CD4-positive, alpha-beta T cell (primary cell): Measurements from ENCODE around the gene DUSP2. TPM values are rescaled to one million over a fixed set of nuclear protein-coding genes. Genes with fewer than 3 reads are reported as not detected.

Source experiments
- ATAC-seq: fragments of 200-7000 bp; cut with Tn5 transposase; one replicate; pipeline ENCODE4 v1.10.0; 2022; ENCODE audit warnings: mild to moderate bottlenecking; ENCODE audit not compliant: poor library complexity
- CTCF ChIA-PET: fragments of 350-600 bp; sonication (Branson Sonifier 250); formaldehyde crosslinking; loops from one replicate; lab custom pipeline; 2021; ENCODE audit warnings: antibody characterized with exemption, inconsistent platforms; lab: Charles Lee
- POLR2A ChIA-PET: fragments of 350-600 bp; sonication (Branson Sonifier 250); formaldehyde crosslinking; loops from one replicate; lab custom pipeline; 2021; ENCODE audit warnings: antibody characterized with exemption, inconsistent platforms; lab: Charles Lee
- DNase-seq, 14 experiments: peaks; one replicate each; pipeline ENCODE4 v3.0.0-alpha.2; 2013 to 2020; ENCODE audit warnings: mixed read lengths in 2 of 14
- H3K27ac ChIP-seq, 2 donors: one replicate each; pipeline versions ENCODE4 v1.5.1 to v1.7.0; 2013; ENCODE audit warnings: low read length in 2 of 2, low read depth in 1 of 2, mild to moderate bottlenecking in 1 of 2
- H3K27me3 ChIP-seq, 2 experiments: 1 replicate in 1 of 2; 2 replicates in 1 of 2; pipeline versions ENCODE4 v1.6.1 to v1.7.0; 2013; ENCODE audit warnings: low read length in 2 of 2, control low read depth in 1 of 2, mild to moderate bottlenecking in 1 of 2, moderate library complexity in 1 of 2; ENCODE audit not compliant: insufficient read depth in 2 of 2, control insufficient read depth in 1 of 2
- H3K36me3 ChIP-seq: one replicate; pipeline ENCODE4 v1.6.1; 2013; ENCODE audit warnings: low read length, control low read depth; ENCODE audit not compliant: insufficient read depth
- H3K4me1 ChIP-seq: one replicate; pipeline ENCODE4 v1.6.1; 2013; ENCODE audit warnings: low read length, control low read depth; ENCODE audit not compliant: insufficient read depth
- H3K4me3 ChIP-seq: one replicate; pipeline ENCODE4 v1.5.1; 2013; ENCODE audit warnings: mild to moderate bottlenecking, low read length, moderate library complexity
- H3K9me3 ChIP-seq, 2 experiments: 1 replicate in 1 of 2; 2 replicates in 1 of 2; pipeline versions ENCODE4 v1.6.1 to v1.7.0; 2013; ENCODE audit warnings: low read length in 2 of 2, mild to moderate bottlenecking in 2 of 2, control low read depth in 1 of 2, moderate library complexity in 1 of 2; ENCODE audit not compliant: control insufficient read depth in 1 of 2, insufficient read depth in 1 of 2
- H3K27ac Mint-ChIP-seq: one replicate; pipeline ENCODE4 v1.8.0; 2020; ENCODE audit warnings: mixed read lengths
- H3K27me3 Mint-ChIP-seq: one replicate; pipeline ENCODE4 v1.8.0; 2021; ENCODE audit warnings: mixed read lengths
- H3K36me3 Mint-ChIP-seq: one replicate; pipeline ENCODE4 v1.8.0; 2021; ENCODE audit warnings: low read depth, mixed read lengths
- H3K4me1 Mint-ChIP-seq: one replicate; pipeline ENCODE4 v1.8.0; 2021; ENCODE audit warnings: low read depth, mixed read lengths
- H3K4me3 Mint-ChIP-seq: one replicate; pipeline ENCODE4 v1.8.0; 2020; ENCODE audit warnings: mild to moderate bottlenecking, mixed read lengths
- H3K9me3 Mint-ChIP-seq: one replicate; pipeline ENCODE4 v1.8.0; 2020; ENCODE audit warnings: mixed read lengths
- CTCF ChIP-seq: fragments of 200-600 bp; IDR thresholded peaks from one replicate; pipeline ENCODE4 v1.8.0; 2022; ENCODE audit warnings: antibody characterized with exemption, mild to moderate bottlenecking
- intact Hi-C, 2 experiments: fragments of 100-400 bp; cut with DNase I in 1 of 2; cut with micrococcal nuclease in 1 of 2; formaldehyde crosslinking; loops; one replicate each; pipeline versions ENCODE4 v1.15.1 to v1.9.0; 2023 to 2025; cut with DNase I, micrococcal nuclease
- total RNA-seq, 174 experiments: library from RNA in 2 of 174; stranded (reverse) in 2 of 174; gene quantifications; one replicate each; pipeline ENCODE4 v1.2.3 and lab custom pipeline; 2021 to 2026

DUSP2 gene
- total RNA-seq, 2 experiments from 2014 or later = 728 to 730 TPM

GRCh38 chr2:96118698-96119388 lies 26.4 kb downstream of the DUSP2 start:
- DNase-seq (peak in 1 of 14 experiments; percentile 34), ATAC-seq (no peak)
- ChIA-PET POLR2A (no interaction called here), CTCF (interaction anchor here (3.0 to 3.5 kb wide), 2 partner anchors 56 to 127 kb away, joined by 18 to 35 read pairs; partner anchors contain the start of gene ANKRD36C)
- H3K4me3 Mint-ChIP-seq = peak overlapping the region; percentile 70
- H3K27me3 Mint-ChIP-seq = peaks cover 31% of the 10 kb centered on the region
- peaks cover 15 to 23% of the 10 kb centered on the region in 2 experiments for H3K27me3 ChIP-seq
- no peak overlapping the region for H3K27ac Mint-ChIP-seq
- no peaks in the 10 kb centered on the region for H3K9me3 ChIP-seq
- H3K36me3 Mint-ChIP-seq = peaks cover 4% of the 10 kb centered on the region
- intact Hi-C loops = loop anchor here (10.0 kb wide), 1 partner anchor 94 kb away; no protein-coding TSS in a partner anchor
- no peak overlapping the region for H3K27ac ChIP-seq
- TF ChIP-seq CTCF = no peak
- H3K4me1 Mint-ChIP-seq = peaks cover 10% of the 10 kb centered on the region
- H3K9me3 Mint-ChIP-seq = no peaks in the 10 kb centered on the region
- no peak overlapping the region for H3K4me3 ChIP-seq
- H3K4me1 ChIP-seq = peaks cover 18% of the 10 kb centered on the region
- H3K36me3 ChIP-seq = no peaks in the 10 kb centered on the region

GRCh38 chr2:96117701-96118588 lies 27.3 kb downstream of the DUSP2 start:
- CTCF ChIA-PET = interaction anchor here (1.1 to 3.5 kb wide), 14 partner anchors 10 to 126 kb away, joined by 3 to 35 read pairs (median 7); partner anchors contain the start of genes ANKRD36C, ASTL, DUSP2 and STARD7
- H3K9me3 ChIP-seq = no peaks in the 10 kb centered on the region
- no peak for TF ChIP-seq CTCF
- Mint-ChIP-seq H3K9me3 (no peaks in the 10 kb centered on the region), H3K27ac (no peak overlapping the region), H3K4me1 (peaks cover 10% of the 10 kb centered on the region), H3K36me3 (peaks cover 4% of the 10 kb centered on the region), H3K27me3 (peaks cover 31% of the 10 kb centered on the region), H3K4me3 (peak overlapping the region; percentile 77)
- H3K4me1 ChIP-seq = peaks cover 18% of the 10 kb centered on the region
- H3K36me3 ChIP-seq = no peaks in the 10 kb centered on the region
- H3K4me3 ChIP-seq = no peak overlapping the region
- intact Hi-C loops = loop anchor here (2.0 to 10.0 kb wide), 3 partner anchors 93 to 125 kb away; no protein-coding TSS in a partner anchor
- DNase-seq = peak in 1 of 14 experiments; percentile 47
- POLR2A ChIA-PET = interaction anchor here (0.8 to 1.7 kb wide), 3 partner anchors 21 to 126 kb away, joined by 3 to 5 read pairs (median 3); partner anchors contain the start of genes ANKRD36C and STARD7
- no peak overlapping the region for H3K27ac ChIP-seq
- no peak for ATAC-seq
- peaks cover 15 to 23% of the 10 kb centered on the region in 2 experiments for H3K27me3 ChIP-seq
